ENCODE data around the gene KIF19. TPM values are rescaled to one million over a fixed set of nuclear protein-coding genes. Genes with fewer than 3 reads are reported as not detected.

The KIF19 gene
- total RNA-seq, 1 donor: not detected

- Histone ChIP-seq H3K27ac (ENCODE audit: low read depth, low read length) (no peak overlapping the region), H3K79me2 (ENCODE audit: insufficient read depth, low read length) (no peaks in the 10 kb centered on the region), H3K4me1 (ENCODE audit: insufficient read depth, low read length) (no peaks in the 10 kb centered on the region), H3K36me3 (ENCODE audit: insufficient read depth, low read length) (no peaks in the 10 kb centered on the region), H3K4me3 (ENCODE audit: insufficient read depth, low read length) (no peak overlapping the region), H2AFZ (ENCODE audit: low read length) (no peak overlapping the region), H3K27me3 (ENCODE audit: insufficient read depth, low read length) (no peaks in the 10 kb centered on the region), H3K4me2 (ENCODE audit: insufficient read depth, low read length) (no peak overlapping the region), H4K20me1 (ENCODE audit: insufficient read depth, low read length) (no peaks in the 10 kb centered on the region), H3K9me3 (ENCODE audit: low read depth, low read length) (no peaks in the 10 kb centered on the region)
- DNase-seq (ENCODE audit: insufficient read length, low spot score, missing footprints): peak; percentile 73
- no peak for TF ChIP-seq CTCF (IDR thresholded peaks at IDR 0.05; ENCODE audit: extremely low read depth, low read depth, low read length)
These were observed 67.4 kb downstream of the KIF19 start for GRCh38 chr17:74393346-74393942.

GRCh38 chr17:74394275-74394950, 68.4 kb downstream of the KIF19 start:
- no peak overlapping the region for H3K4me3 ChIP-seq (ENCODE audit: insufficient read depth, low read length)
- DNase-seq (ENCODE audit: insufficient read length, low spot score, missing footprints): no peak
- no peak for TF ChIP-seq CTCF (IDR thresholded peaks at IDR 0.05; ENCODE audit: extremely low read depth, low read depth, low read length)
- H3K36me3 ChIP-seq (ENCODE audit: insufficient read depth, low read length): no peaks in the 10 kb centered on the region
- no peak overlapping the region for H3K27ac ChIP-seq (ENCODE audit: low read depth, low read length)
- H3K27me3 ChIP-seq (ENCODE audit: insufficient read depth, low read length): no peaks in the 10 kb centered on the region
- no peaks in the 10 kb centered on the region for H3K79me2 ChIP-seq (ENCODE audit: insufficient read depth, low read length)
- no peak overlapping the region for H3K4me2 ChIP-seq (ENCODE audit: insufficient read depth, low read length)
- no peaks in the 10 kb centered on the region for H3K9me3 ChIP-seq (ENCODE audit: low read depth, low read length)
- H4K20me1 ChIP-seq (ENCODE audit: insufficient read depth, low read length): no peaks in the 10 kb centered on the region
- H2AFZ ChIP-seq (ENCODE audit: low read length): no peak overlapping the region
- no peaks in the 10 kb centered on the region for H3K4me1 ChIP-seq (ENCODE audit: insufficient read depth, low read length)

GRCh38 chr17:74394977-74395376, 69.0 kb downstream of the KIF19 start:
- Histone ChIP-seq H3K4me1 (ENCODE audit: insufficient read depth, low read length) (no peaks in the 10 kb centered on the region), H3K27ac (ENCODE audit: low read depth, low read length) (no peak overlapping the region), H3K36me3 (ENCODE audit: insufficient read depth, low read length) (no peaks in the 10 kb centered on the region), H3K9me3 (ENCODE audit: low read depth, low read length) (no peaks in the 10 kb centered on the region), H3K4me3 (ENCODE audit: insufficient read depth, low read length) (no peak overlapping the region), H4K20me1 (ENCODE audit: insufficient read depth, low read length) (no peaks in the 10 kb centered on the region), H3K27me3 (ENCODE audit: insufficient read depth, low read length) (no peaks in the 10 kb centered on the region), H3K79me2 (ENCODE audit: insufficient read depth, low read length) (no peaks in the 10 kb centered on the region), H3K4me2 (ENCODE audit: insufficient read depth, low read length) (no peak overlapping the region), H2AFZ (ENCODE audit: low read length) (no peak overlapping the region)
- peak; percentile 50 for DNase-seq (ENCODE audit: insufficient read length, low spot score, missing footprints)
- TF ChIP-seq CTCF (IDR thresholded peaks at IDR 0.05; ENCODE audit: extremely low read depth, low read depth, low read length): no peak

- Histone ChIP-seq H3K4me2 (ENCODE audit: insufficient read depth, low read length) (no peak overlapping the region), H4K20me1 (ENCODE audit: insufficient read depth, low read length) (no peaks in the 10 kb centered on the region), H3K4me3 (ENCODE audit: insufficient read depth, low read length) (no peak overlapping the region), H3K9me3 (ENCODE audit: low read depth, low read length) (no peaks in the 10 kb centered on the region), H3K27ac (ENCODE audit: low read depth, low read length) (no peak overlapping the region), H3K79me2 (ENCODE audit: insufficient read depth, low read length) (no peaks in the 10 kb centered on the region), H3K27me3 (ENCODE audit: insufficient read depth, low read length) (no peaks in the 10 kb centered on the region), H3K4me1 (ENCODE audit: insufficient read depth, low read length) (no peaks in the 10 kb centered on the region), H2AFZ (ENCODE audit: low read length) (no peak overlapping the region), H3K36me3 (ENCODE audit: insufficient read depth, low read length) (no peaks in the 10 kb centered on the region)
- no peak for TF ChIP-seq CTCF (IDR thresholded peaks at IDR 0.05; ENCODE audit: extremely low read depth, low read depth, low read length)
- no peak for DNase-seq (ENCODE audit: insufficient read length, low spot score, missing footprints)
These were observed 70.5 kb downstream of the KIF19 start for GRCh38 chr17:74396567-74396966.

All from osteoblast (primary cell).